Tibial nerve (tissue), 3 donors: Measurements from ENCODE around the gene TK2.

Experiments
- CTCF ChIP-seq, 5 experiments: fragments of 200-600 bp in 3 of 5; fragments of 450-650 bp in 2 of 5; sonication (generic) in 3 of 5; IDR thresholded peaks; one replicate each; pipeline ENCODE4 v1.5.1; 2016 to 2019; ENCODE audit warnings: antibody characterized with exemption in 5 of 5, mild to moderate bottlenecking in 3 of 5, moderate library complexity in 2 of 5
- POLR2A ChIP-seq, 2 donors: fragments of 450-650 bp; IDR thresholded peaks; one replicate each; pipeline ENCODE4 v1.6.1; 2017; ENCODE audit warnings: antibody characterized with exemption in 2 of 2, mild to moderate bottlenecking in 2 of 2, moderate library complexity in 2 of 2

DNA sequence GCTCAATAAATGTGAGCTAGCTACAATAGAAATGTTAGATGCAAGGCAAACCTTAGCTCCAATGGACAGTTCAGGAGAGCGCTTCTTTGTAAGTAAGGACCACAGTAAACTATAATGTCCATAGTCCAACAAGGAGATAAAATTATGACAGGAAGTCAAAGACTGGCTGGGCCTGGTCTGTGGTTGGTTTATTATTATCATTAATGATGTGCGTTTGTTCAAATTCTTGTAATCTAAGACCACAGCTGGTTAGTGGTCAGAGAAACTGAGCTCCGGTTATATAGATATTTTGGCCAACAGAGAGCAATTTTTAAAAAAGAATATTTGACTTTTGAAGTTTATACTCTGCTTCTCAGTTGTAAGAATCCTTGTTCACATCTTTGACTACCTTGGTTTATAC is 24.6 kb upstream of the TK2 start:
- no peak for TF ChIP-seq CTCF (IDR thresholded peaks at IDR 0.05)
- no peak for TF ChIP-seq POLR2A (IDR thresholded peaks at IDR 0.05)
